Lung (tissue), 12 donors: ENCODE results near the gene ST3GAL5. TPM values are rescaled to one million over a fixed set of nuclear protein-coding genes. Genes with fewer than 3 reads are reported as not detected.

Experiments used
- ATAC-seq: fragments of 200-7000 bp; cut with Tn5 transposase; one replicate; pipeline ENCODE4 v1.9.1; 2020; ENCODE audit warnings: moderate number of reproducible peaks; ENCODE audit not compliant: insufficient read depth, low FRiP score
- DNase-seq, 3 donors: peaks; one replicate each; pipeline ENCODE4 v3.0.0-alpha.2; 2013 to 2017
- H3K27ac ChIP-seq, 2 donors: one replicate each; pipeline ENCODE4 v1.5.1; 2013; ENCODE audit warnings: mild to moderate bottlenecking in 2 of 2, moderate library complexity in 2 of 2, control low read depth in 1 of 2, inconsistent platforms in 1 of 2, low read depth in 1 of 2, low read length in 1 of 2
- H3K27me3 ChIP-seq, 3 donors: one replicate each; pipeline ENCODE4 v1.5.1; 2013; ENCODE audit warnings: low read length in 2 of 3; ENCODE audit not compliant: control insufficient read depth in 3 of 3, insufficient read depth in 3 of 3
- H3K36me3 ChIP-seq, 4 donors: one replicate each; pipeline ENCODE4 v1.5.1; 2013; ENCODE audit warnings: low read length in 4 of 4, mild to moderate bottlenecking in 1 of 4, moderate library complexity in 1 of 4; ENCODE audit not compliant: control insufficient read depth in 4 of 4, insufficient read depth in 4 of 4
- H3K4me1 ChIP-seq, 5 donors: one replicate each; pipeline ENCODE4 v1.5.1; 2013; ENCODE audit warnings: low read length in 5 of 5, mild to moderate bottlenecking in 2 of 5, moderate library complexity in 1 of 5; ENCODE audit not compliant: control insufficient read depth in 5 of 5, insufficient read depth in 5 of 5
- H3K4me3 ChIP-seq: one replicate; pipeline ENCODE4 v1.5.1; 2013; ENCODE audit warnings: mild to moderate bottlenecking, control low read depth, moderate library complexity
- H3K9ac ChIP-seq, 2 donors: one replicate each; pipeline ENCODE4 v1.5.1; 2013; ENCODE audit warnings: low read length in 2 of 2, control low read depth in 1 of 2; ENCODE audit not compliant: insufficient read depth in 1 of 2
- H3K9me3 ChIP-seq, 4 donors: one replicate each; pipeline ENCODE4 v1.5.1; 2013; ENCODE audit warnings: low read length in 3 of 4, mild to moderate bottlenecking in 1 of 4, moderate library complexity in 1 of 4; ENCODE audit not compliant: control insufficient read depth in 4 of 4, insufficient read depth in 3 of 4
- CTCF ChIP-seq: IDR thresholded peaks from 2 replicates; pipeline ENCODE4 v1.5.1; 2012; ENCODE audit warnings: mild to moderate bottlenecking; ENCODE audit errors: control extremely low read depth, extremely low read depth
- WGBS, 2 donors: extraction: QIAGEN DNeasy Blood & Tissue Kit; methylation state at CpG; one replicate each; pipeline ENCODE4 v1.1.7; 2013; 5-methylcytosine and 5-hydroxymethylcytosine counted together
- polyA plus RNA-seq, 2 donors: library from polyadenylated mRNA; stranded (reverse); fragments of 200-250 nt; gene quantifications; one replicate each; pipeline ENCODE4 v1.2.1, GENCODE V29; 2013
- total RNA-seq, 2 donors: library from RNA; depleted of rRNA in 1 of 2; stranded (reverse); fragments of >200 nt in 1 of 2; gene quantifications; one replicate each; pipeline ENCODE4 v1.2.1, GENCODE V29; 2014 to 2021
- donor health status: control.
- donor health status: control.
- donor health status: Bipolar disorder and iron deficiency.
- donor health status: healthy.
- donor health status: DM: yes; HTN: yes; CAD: no.

The ST3GAL5 gene
- total and polyA plus RNA-seq, 4 donors, result 31.1 to 149 (median 64.4) TPM

- Histone ChIP-seq H3K27me3 (no peaks in the 10 kb centered on the region), H3K4me1 (peaks cover 0 to 12% (median 3%) of the 10 kb centered on the region in 5 donors), H3K4me3 (no peak overlapping the region), H3K9me3 (no peaks in the 10 kb centered on the region), H3K27ac (no peak overlapping the region), H3K36me3 (peaks cover 0 to 2% (median 0%) of the 10 kb centered on the region in 4 donors), H3K9ac (no peak overlapping the region)
- WGBS, 2 donors, result 90 to 94% methylated on average over 3 of the region's 3 CpGs
- TF ChIP-seq CTCF, result no peak
- DNase-seq (no peak), ATAC-seq (no peak)
Observed at GRCh38 chr2:85906748-85907147, 18.0 kb upstream of the ST3GAL5 start.

GRCh38 chr2:85905891-85906290 is 17.1 kb upstream of the ST3GAL5 start:
- Histone ChIP-seq H3K4me1 (peaks cover 0 to 9% (median 3%) of the 10 kb centered on the region in 5 donors), H3K4me3 (no peak overlapping the region), H3K9me3 (no peaks in the 10 kb centered on the region), H3K27me3 (no peaks in the 10 kb centered on the region), H3K27ac (peak overlapping the region in 1 of 2 donors; percentile 52), H3K9ac (no peak overlapping the region), H3K36me3 (peaks cover 0 to 2% (median 0%) of the 10 kb centered on the region in 4 donors)
- ATAC-seq, result no peak
- DNase-seq, result no peak
- no peak for TF ChIP-seq CTCF
- 92% methylated on average over 1 of the region's 1 CpG for WGBS, 2 donors

- Histone ChIP-seq H3K27ac (peak overlapping the region in 1 of 2 donors; percentile 32), H3K4me3 (no peak overlapping the region), H3K36me3 (peaks cover 0 to 2% (median 0%) of the 10 kb centered on the region in 4 donors), H3K9me3 (no peaks in the 10 kb centered on the region), H3K27me3 (no peaks in the 10 kb centered on the region), H3K9ac (no peak overlapping the region), H3K4me1 (peaks cover 0 to 9% (median 3%) of the 10 kb centered on the region in 5 donors)
- WGBS, 2 donors, result 40 to 51% methylated on average over 4 of the region's 4 CpGs
- DNase-seq (no peak), ATAC-seq (no peak)
- TF ChIP-seq CTCF, result no peak
Observed at GRCh38 chr2:85905187-85905666, 16.4 kb upstream of the ST3GAL5 start.

- peaks cover 0 to 2% (median 0%) of the 10 kb centered on the region in 4 donors for H3K36me3 ChIP-seq
- TF ChIP-seq CTCF, result no peak
- H3K4me1 ChIP-seq, result peaks cover 0 to 9% (median 3%) of the 10 kb centered on the region in 5 donors
- DNase-seq (no peak), ATAC-seq (no peak)
- WGBS, 2 donors, result 89 to 92% methylated on average over 8 of the region's 8 CpGs
- H3K27me3 ChIP-seq, result no peaks in the 10 kb centered on the region
- H3K4me3 ChIP-seq, result no peak overlapping the region
- no peaks in the 10 kb centered on the region for H3K9me3 ChIP-seq
- no peak overlapping the region for H3K27ac ChIP-seq
- H3K9ac ChIP-seq, result no peak overlapping the region
Observed at GRCh38 chr2:85903849-85904248, 15.1 kb upstream of the ST3GAL5 start.
